KG1 (cell line): ENCODE measurements around the gene EYS.
"Not testable (repeated sequence)": the region's sequence is repeated elsewhere in the genome, so short reads cannot be mapped to it uniquely, and the experiment has no call there.

Experiments
- DNase-seq: peaks from one replicate; lab custom pipeline; 2025; lab: John Stamatoyannopoulos, UW

EYS gene

DNA sequence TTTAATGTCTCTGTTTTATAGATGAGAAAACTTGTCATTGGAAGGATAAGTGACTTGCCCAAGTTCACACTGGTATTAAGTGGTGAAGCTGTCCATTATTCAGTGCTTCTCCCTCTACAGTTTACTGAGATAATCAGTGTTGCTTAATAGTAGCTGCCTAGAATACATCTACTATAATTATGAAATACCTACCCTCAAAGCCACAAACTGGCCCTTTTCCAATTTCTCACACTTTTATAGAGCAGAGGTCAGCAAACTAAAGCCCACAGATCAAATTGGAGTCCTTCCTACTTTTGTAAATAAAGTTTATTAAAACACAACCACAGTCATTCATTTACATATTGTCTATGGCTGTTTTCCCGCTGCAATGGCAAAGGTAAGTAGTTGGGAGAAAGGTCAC is 73.5 kb downstream of the EYS start:
- no peak for DNase-seq

DNA sequence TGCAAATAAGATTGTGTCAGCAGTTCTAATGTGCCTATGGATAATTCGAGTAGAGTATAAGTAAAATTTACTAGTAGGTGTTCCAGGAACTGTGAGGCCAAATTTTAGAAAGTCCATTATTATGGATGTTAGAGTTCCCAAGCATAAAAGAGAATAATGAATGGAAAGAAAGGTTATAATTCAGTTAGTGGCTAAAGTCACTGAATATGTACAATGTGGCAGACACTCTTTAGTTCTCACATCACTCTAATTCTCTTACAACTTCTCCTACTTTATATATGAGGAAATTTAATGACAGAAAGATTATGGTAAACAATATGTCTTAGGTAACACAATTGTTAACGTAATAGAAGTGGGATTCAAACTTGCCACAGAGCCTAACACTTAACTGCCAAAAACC is 75.3 kb downstream of the EYS start:
- no peak for DNase-seq

DNA sequence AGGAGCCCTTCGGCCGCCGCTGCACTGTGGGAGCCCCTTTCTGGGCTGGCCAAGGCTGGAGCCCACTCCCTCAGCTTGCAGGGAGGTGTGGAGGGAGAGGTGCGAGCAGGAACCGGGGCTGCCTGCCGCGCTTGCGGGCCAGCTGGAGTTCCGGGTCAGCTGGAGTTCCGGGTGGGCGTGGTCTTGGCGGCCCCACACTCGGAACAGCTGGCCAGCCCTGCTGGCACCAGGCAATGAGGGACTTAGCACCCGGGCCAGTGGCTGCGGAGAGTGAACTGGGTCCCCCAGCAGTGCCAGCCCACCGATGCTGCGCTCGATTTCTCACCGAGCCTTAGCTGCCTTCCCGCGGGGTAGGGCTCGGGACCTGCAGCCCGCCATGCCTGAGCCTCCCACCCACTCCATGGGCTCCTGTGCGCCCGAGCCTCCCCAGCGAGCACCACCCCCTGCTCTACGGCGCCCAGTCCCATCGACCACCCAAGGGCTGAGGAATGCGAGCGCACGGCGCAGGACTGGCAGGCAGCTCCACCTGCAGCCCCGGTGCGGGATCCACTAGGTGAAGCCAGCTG is 79.5 kb downstream of the EYS start:
- DNase-seq = not testable (repeated sequence)

GRCh38 chr6:65627015-65627414 is 80.0 kb downstream of the EYS start:
- DNase-seq = no peak

GRCh38 chr6:65623566-65623965 is 83.5 kb downstream of the EYS start:
- DNase-seq = no peak

- DNase-seq = no peak
Measured at GRCh38 chr6:65610746-65611145, 96.3 kb downstream of the EYS start.

GRCh38 chr6:65595540-65595939 is 111.5 kb downstream of the EYS start:
- DNase-seq = no peak

- no peak for DNase-seq
Measured at GRCh38 chr6:65570340-65570739, 136.7 kb downstream of the EYS start.

DNA sequence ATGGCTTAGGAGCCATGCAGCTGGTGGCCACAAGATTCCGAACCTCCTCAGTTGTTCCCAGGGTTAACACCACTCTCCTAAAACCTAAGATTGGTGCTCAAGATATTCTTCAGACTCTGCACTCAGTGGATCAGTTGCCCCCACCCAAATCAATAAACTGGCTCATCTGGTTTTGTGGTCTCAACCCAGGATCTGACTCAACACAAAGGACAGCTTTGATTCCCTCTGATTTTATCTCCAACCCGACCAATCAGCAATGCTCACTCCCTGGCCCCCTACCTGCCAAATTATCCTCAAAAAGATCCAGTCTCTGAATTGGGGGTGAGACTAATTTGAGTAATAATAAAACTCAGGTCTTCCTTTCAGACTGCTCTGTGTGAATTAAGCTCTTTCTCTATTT is 137.5 kb downstream of the EYS start:
- DNase-seq = no peak

GRCh38 chr6:65569056-65569455 is 138.0 kb downstream of the EYS start:
- not testable (repeated sequence) for DNase-seq

DNA sequence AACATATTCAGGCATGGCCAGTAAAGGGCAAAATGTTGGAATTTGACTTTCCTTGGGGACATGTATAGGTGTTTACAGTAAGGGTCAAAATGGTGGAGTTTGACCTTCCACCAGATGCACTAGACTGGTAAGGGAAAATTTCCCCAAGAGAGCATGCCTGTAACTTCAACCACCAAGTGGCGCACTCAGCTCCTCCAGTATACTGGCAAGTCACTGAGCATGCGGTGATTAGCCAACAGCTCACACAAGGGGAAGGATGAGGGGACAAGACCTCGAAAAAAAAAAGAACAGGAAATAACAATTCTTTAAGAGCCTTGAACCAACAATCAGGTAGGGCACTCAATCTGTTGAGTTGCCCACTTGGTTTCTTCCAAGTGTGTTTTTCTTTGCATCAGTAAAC is 140.9 kb downstream of the EYS start:
- no peak for DNase-seq

- no peak for DNase-seq
Measured at GRCh38 chr6:65558071-65558470, 149.0 kb downstream of the EYS start.

- DNase-seq = no peak
Measured at GRCh38 chr6:65557224-65557623, 149.8 kb downstream of the EYS start.

GRCh38 chr6:65546894-65547293 is 160.1 kb downstream of the EYS start:
- DNase-seq = no peak

DNA sequence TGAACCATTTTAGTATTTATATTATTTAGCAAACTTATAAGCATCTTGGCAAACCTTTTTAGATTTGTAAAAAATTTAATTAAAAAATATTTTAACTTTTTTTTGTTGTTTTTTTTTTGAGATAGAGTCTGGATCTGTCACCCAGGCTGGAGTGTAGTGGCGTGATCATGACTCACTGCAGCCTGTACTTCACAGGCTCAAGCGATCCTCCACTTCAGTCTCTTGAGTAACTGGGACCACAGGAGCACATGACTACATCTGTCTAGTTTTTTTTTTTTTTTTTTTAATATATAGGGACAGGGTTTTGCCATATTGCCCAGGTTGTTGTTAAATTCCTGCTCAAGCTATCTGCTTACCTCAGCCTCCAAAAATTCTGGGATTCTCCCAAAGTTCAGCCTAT is 161.1 kb downstream of the EYS start:
- DNase-seq = no peak

- no peak for DNase-seq
Measured at GRCh38 chr6:65538644-65539043, 168.4 kb downstream of the EYS start.

GRCh38 chr6:65537600-65537999 is 169.4 kb downstream of the EYS start:
- no peak for DNase-seq

DNA sequence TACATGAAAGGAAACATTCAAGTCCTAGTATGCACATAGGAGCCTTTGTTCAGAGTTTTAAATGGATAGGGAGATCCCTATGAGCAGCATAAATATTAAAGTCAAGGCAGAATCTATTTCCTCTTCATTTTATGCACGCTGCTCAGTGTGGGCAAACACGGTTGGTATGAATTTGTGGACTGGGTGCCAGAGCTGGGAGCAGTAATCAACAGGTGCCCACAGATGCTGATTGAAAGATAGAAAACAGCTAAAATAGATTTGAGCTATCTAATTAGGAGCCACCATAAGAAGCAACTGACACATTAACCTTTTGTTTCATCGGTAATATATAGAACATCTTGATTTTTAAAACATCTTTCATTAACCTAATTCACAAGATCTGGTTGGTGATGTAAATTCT is 175.5 kb downstream of the EYS start:
- no peak for DNase-seq

- no peak for DNase-seq
Measured at GRCh38 chr6:65524232-65524631, 182.8 kb downstream of the EYS start.

- no peak for DNase-seq
Measured at GRCh38 chr6:65505736-65506135, 201.3 kb downstream of the EYS start.

DNA sequence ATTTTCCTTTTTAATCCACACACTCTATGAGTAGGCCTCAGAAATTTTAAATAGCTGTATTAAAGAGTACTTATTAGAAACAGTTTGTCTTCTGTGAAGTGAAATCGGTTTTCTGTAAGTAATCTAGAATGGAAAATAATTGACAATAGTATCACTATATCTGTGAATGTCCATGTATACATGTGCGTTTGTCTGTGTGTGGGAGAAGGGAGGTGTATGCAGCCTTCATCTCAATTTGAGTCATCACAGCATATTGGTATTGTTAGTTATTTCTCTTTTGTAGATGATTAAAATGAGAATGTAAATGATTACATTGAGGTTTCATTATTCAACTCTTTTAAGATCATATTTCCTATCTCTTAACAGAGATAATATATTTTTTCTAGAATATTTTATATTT is 206.0 kb downstream of the EYS start:
- DNase-seq = no peak

DNA sequence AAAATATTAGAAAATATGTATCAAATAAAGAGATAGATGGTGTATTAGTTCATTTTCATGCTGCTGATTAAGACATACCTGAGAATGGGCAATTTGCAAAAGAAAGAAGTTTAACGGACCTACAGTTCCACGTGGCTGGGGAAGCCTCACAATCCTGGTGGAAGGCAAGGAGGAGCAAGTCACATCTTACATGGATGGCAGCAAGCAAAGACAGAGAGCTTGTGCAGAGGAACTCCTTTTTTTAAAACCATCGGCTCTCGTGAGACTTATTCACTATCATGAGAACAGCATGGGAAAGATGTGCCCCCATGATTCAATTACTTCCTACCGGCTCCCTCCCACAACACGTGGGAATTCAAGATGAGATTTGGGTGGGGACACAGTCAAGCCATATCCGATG is 223.4 kb downstream of the EYS start:
- DNase-seq = not testable (repeated sequence)

DNA sequence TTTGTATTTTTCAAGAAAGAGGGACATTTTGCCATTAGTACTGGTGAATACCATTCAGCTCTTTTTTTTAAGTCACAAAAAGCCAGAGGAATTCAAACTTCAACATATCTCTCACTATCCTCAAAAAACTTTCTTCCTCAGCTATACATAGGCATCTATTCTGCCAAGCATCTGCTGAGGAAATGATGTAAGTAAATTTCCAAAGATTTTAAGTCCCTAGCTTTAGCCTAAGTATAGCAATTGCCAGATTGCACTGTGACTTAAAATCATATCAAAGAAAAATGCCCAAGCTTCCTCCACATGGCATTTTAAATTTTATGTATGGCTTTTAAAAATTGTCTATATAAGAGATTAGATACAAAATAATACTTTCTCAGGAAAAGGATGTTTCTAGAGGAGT is 237.4 kb downstream of the EYS start:
- no peak for DNase-seq

GRCh38 chr6:65468307-65468706 is 238.7 kb downstream of the EYS start:
- DNase-seq = no peak

DNA sequence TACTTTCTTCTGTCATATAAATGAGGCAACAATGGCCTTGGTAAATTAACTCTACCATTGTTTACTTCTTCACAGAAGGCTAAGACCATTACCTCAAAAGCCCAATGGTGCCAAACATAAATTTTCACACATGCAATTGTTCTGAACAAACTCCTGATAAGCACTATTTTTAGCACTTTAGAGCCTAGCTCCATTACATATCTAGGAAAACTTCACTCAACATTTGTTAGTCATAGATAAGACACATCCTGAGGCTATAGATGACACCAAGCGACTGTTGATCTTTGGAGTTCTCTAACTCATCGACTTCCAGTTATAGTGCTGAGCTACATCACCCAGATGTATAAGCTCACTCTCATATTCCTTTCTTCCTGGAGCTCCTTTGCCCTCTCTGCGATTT is 245.9 kb downstream of the EYS start:
- no peak for DNase-seq
